Activated T-helper 1 cell treated with Interleukin-2 at 50 U/mL for 16 hours (primary cell): ENCODE data around the gene TUBB4B.

ENCODE experiments used
- DNase-seq: peaks from one replicate; pipeline ENCODE4 v3.0.0-alpha.2; 2020; ENCODE audit warnings: low read depth

The TUBB4B gene

DNA sequence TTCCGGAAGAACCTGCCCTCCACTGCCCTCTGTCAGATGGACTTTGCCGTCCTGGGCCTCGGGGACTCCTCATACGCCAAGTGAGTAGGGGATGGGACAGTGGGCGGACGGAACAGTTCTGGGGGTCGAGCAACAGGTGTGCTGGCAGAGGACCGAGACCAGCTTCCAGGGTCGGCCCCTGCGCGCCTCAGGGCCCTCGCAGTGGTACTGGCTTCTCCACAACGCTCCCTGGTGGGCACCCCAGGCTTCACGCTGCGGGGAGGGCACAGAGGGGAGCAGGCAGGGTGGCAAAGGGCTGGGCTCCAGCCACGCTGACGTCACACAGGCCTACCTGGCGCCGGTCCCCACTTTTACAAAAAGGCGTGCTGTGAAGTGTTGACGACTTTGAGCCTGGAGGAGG lies 28.6 kb upstream of the TUBB4B start:
- no peak for DNase-seq

DNA sequence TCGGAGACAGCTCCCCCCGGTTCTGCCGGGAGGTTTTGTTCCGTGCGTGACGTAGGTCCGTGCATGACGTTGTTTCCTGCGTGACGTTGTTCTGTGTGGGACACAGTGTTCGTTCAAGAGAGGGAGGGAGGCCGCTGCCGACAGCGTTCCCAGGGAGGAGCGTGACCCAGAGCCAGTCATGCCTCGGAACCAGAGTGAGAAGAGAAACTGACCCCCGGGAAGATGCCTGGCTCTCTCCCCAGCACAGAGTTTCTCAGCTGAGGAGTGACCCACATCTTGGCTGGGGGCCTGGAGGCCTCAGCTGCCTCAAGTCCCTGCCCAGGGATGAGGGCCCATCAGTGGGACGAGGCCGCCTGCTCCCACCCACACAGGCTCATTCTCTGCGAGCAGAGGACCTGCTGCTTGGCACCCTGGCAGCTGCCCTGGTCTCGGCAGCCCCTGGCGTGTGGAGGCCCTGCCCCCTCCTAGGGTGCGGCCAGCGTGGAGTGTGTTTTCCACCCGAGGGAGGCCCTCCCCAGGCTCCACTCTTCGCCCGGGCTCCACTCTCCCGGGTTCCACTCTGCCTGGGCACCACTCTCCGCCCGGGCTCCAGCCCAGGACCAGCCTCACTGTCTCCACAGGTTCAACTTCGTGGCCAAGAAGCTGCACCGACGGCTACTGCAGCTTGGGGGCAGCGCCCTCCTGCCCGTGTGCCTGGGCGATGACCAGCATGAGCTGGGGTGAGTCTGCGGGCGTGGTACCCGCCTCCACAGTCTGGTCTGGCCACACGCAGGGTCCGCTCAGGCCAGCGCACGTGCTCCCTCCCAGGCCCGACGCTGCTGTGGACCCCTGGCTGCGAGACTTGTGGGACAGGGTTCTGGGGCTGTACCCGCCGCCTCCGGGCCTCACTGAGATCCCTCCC lies 27.7 kb upstream of the TUBB4B start:
- no peak for DNase-seq

DNA sequence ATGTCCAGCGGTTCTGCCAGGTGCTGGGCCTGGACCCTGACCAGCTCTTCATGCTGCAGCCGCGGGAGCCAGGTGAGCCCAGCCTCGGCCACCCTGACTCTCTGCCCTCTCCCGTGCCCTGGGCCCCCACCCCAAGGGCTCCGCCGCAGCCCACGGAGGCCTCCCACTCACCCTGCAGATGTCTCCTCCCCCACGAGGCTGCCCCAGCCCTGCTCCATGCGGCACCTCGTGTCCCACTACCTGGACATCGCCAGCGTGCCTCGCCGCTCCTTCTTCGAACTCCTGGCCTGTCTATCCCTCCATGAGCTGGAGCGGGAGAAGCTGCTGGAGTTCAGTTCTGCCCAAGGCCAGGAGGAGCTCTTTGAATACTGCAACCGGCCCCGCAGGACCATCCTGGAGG lies 26.5 kb upstream of the TUBB4B start:
- no peak for DNase-seq

DNA sequence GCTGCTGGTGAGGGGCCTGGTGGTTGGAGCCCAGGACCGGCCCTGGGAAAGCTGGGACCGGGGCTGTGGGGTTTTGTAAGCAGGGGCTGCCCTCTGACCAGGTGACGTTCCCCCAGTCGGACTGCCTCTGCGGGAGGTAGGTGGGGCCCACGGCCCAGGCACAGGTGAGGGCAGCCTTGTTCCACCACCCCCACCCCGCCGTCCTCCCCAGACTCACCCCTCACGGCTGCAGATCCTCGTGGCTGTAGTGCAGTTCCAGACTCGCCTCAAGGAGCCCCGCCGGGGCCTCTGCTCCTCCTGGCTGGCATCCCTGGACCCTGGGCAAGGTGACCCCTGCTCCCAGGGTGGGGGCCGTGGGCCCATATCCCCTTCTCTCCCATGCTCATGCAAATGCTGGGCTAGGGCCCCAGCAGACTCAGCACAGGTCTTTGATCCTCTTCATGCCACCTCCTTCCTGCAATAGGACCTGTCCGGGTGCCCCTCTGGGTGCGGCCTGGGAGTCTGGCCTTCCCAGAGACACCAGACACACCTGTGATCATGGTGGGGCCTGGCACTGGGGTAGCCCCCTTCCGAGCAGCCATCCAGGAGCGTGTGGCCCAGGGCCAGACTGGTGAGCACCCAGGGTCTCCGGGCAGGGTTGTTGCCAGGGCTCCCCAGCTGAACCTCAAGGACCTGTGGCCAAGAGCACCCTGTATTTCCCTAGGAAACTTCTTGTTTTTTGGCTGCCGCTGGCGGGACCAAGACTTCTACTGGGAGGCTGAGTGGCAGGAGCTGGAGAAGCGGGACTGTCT lies 25.7 kb upstream of the TUBB4B start:
- DNase-seq: no peak

DNA sequence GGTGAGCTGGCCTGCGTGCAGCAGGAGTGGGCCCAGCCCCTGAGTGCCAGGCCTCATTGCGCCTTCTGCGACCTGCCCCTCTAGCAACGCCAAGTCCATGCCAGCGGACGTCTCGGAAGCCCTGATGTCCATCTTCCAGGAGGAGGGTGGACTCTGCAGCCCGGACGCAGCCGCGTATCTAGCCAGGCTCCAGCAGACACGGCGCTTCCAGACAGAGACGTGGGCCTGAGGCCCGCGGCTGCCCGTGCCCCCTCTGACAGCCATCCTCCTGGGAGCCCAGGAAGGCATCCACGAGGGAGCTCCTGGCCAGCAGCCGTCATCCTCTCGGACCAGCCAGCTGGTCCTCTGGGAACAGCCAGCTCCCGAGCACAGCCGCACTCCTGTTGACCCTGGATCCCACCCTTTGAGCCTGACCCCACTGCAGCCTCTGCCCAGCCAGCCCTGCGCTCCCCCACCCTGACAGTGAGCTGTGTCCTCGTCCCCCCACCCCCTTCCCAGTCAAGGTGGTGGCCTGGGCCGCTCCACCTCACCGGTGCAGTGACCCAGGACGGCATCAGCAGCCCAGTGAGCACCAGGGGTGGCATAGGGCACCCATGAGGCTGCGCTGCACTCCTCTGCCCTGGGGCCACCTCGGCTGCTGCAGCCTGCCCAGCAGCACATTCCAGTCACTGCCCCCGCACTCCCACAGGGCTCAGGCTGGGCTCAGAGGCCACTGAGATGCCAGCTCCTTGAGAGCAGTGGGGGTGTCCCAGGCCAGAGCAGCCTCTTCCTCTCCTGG lies 24.7 kb upstream of the TUBB4B start:
- no peak for DNase-seq

- DNase-seq: no peak
Observed at GRCh38 chr9:137217276-137218211, 23.5 kb upstream of the TUBB4B start.

DNA sequence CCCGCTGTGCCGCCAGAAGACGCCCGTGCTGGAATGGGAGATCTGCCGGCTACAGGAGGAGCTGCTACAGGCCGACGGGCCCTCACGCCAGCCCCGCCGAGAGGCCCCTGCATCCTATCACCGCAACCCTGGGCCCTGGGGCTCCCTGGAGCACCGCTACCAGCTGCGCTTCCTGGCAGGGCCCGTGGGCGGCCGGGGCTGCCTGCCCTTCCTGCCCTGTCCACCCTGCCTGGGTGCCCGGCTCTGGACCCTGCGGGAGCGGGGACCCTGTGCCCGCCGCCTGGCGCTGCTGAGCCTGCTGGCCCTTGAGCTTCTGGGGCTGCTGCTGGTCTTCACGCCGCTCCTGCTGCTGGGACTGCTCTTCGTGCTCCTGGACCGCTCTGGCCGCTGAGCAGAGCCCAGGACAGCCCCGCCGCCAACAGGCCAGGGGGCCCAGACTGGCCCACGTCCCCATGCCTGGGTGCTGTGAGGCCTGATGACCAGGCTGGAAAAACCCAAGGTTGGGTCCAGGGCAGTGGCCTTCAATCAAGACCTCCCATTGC lies 22.8 kb upstream of the TUBB4B start:
- no peak for DNase-seq

DNA sequence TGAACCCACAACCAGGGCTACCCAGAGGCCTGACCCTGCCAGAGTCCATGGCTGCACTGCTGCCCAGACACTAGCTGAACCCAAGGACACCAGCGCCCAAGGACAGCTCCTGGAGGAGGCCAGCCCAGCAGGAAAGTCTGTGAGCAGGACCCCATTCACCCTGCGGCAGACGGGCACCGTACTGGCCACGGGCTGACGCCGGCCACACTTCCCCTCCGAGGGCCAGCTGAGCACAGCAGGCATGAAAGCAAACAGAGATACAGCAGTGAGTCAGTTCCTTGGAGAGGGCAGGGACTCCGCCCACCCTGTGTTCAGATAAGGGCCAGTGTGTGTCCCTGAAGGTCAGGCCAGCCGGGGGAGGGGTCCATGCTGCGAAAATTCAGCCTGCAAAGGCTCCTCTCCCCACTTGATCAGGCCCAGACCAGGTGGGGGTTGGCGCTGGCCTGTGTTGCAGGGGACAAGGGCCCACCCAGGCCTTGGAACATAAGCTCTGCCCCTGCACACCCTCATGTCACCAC lies 22.3 kb upstream of the TUBB4B start:
- no peak for DNase-seq

GRCh38 chr9:137219757-137220316 lies 21.2 kb upstream of the TUBB4B start:
- DNase-seq: no peak

- DNase-seq: no peak
Observed at GRCh38 chr9:137220317-137221094, 20.6 kb upstream of the TUBB4B start.

DNA sequence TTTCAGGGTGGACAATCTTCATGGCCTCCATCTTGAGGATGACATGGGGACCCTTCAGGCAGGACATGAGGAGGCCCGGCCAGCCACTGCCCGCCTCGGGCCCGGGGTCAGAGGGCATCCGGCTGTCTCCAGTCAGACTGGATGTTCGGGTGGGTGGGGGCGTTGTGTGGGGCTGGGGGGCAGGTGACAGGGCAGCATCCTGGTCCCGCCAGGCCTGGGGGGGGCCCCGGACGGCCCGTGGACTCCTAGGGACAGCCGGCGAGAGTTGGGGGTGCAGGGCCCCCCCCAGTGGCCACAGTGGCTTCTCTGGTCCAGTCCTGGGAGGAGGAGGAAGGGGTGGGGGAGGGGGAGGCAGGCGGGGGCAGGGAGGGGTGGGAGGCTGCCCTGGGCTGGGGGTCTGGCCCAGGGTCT lies 20.0 kb upstream of the TUBB4B start:
- no peak for DNase-seq

DNA sequence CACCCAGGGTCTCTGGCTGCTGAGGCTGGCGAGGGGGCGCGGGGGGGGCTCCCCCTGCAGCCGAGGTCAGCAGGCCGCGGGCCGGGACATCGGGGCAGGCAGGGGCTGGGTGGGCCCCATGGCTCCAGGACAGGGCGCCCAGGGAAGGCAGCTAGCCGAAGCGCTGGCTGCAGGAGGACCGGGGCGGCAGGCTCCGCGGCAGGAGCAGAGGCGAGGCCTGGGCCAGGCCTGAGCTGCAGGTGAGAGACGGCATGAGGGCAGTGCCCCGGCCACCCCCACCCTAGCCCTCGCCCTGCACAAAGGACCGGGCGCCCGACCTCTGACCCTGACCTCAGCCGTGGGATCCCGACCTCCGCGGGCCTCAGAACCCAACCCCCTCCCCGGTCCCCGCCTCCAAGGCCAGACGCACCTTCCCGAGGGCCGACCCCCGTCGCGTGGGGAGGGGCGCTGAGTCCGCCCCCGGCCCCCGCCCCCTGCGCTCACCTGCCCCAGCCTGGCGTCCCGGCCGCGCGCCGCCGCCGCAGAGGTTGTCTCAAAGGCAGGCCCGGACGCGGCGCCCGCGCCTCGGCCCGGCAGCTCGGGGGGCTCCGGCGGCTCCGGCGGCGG lies 19.5 kb upstream of the TUBB4B start:
- no peak for DNase-seq

GRCh38 chr9:137222190-137223077 lies 18.7 kb upstream of the TUBB4B start, which contains the start of gene RNF208:
Gene RNF208, minus strand, starts transcription at chr9:137222240. Its CDS starts 1,028 bp downstream, at chr9:137221212.
- no peak for DNase-seq

DNA sequence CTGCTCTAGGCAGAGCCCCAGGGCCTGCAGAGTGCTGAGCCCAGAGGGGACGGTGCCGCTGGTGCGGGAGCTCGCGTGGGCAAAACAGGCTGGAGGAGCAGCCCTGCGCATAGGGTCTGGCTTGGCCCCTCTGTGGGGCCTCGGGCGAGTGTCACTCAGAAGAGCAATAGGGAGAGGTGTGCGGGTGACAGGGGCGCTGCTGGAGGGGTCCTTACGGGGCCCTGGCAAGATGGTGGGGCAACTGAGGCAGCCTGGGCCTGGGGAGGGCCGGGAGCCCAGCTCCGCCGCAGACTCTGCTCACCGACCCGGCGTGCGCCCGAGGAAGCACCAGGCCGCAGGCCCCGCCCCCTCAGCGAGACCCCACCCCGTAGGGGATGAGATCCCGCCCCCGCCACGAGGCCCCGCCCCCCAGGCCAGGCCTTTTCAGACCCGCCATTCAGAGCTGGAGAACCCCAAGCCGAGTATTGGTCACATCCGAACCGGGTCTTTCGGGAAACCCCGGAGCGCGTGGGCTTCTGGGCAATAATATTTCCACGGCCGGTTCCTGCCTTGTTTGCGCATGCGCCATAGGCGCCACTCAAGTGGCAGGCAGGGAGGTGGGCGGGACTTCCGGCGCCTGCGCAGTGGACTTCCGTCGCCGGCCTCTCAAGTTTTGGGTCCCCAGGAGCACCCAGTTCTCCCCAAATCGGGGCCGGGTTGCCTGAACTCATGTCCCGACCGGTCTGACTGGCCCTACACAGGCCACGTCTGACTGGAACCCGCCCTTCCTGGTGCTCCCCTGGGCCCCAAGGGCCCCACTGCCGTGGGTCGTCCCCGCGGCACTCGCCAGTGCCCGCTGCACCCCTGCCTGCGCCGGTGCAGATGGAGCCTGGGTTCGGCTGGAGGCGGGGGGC lies 17.8 kb upstream of the TUBB4B start:
- DNase-seq: peak; percentile 95

DNA sequence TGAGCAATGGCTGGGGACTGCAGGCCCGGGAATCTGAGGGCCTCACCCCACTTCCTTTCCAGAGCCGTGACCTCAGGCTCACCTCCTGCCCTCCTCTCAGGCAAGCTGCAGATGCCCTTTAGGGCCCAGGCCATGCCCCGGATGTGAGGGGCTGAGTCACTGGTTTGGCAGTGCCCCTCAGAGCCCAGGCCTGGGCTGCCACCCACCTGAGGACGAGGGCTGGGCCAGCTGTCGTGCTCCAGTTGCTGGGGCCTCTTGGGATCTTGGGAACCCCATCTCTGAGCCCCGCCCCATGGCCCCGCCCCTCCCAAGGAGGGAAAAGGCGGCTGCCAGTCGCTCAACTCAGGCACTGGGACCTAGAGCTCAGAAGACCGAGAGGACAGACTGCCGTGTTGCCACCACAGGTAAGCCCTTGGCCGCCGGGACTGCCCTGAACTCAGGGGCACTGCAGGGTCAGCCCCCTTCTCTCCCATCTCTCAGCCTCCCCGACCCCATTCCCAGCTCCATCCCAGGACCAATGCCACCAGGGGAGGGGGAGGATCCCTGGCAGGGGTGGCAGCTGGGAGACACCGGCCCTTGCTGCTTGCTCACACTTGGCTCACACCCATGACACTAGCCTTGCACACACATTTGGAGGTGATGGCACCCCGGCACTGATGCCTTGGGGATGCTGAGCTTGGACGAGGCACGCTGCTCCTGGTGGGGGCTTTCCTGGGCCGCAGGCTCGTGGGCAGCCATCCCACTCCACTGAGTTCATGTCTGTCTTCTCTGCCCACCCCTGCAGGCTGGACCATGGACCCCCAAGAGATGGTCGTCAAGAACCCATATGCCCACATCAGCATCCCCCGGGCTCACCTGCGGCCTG lies 16.0 kb upstream of the TUBB4B start, which contains the start of gene CYSRT1:
TSS of gene CYSRT1 (plus strand) at position 345 of the 865 bp plus-strand sequence. CDS start at position 793, 448 bp downstream.
- DNase-seq: no peak
